Sigmoid colon (tissue), 4 donors: ENCODE data around the gene PRKCSH.

Experiments used
- POLR2A ChIP-seq, 2 donors: fragments of 450-650 bp; IDR thresholded peaks; one replicate each; pipeline ENCODE4 v1.6.1; 2016; ENCODE audit warnings: antibody characterized with exemption in 2 of 2, mild to moderate bottlenecking in 2 of 2, moderate library complexity in 2 of 2
- POLR2AphosphoS5 ChIP-seq, 4 donors: sonication (generic); formaldehyde crosslinking; IDR thresholded peaks; one replicate each; pipeline ENCODE4 v1.6.1; 2017; ENCODE audit warnings: antibody characterized with exemption in 4 of 4
- TF ChIP-seq, protein P1 (sequence below), 4 experiments: fragments of 450-650 bp in 3 of 4; fragments of 200-600 bp in 1 of 4; IDR thresholded peaks; one replicate each; pipeline ENCODE4 v1.5.1; 2016 to 2019; ENCODE audit warnings: antibody characterized with exemption in 4 of 4, mild to moderate bottlenecking in 3 of 4, moderate library complexity in 2 of 4

DNA sequence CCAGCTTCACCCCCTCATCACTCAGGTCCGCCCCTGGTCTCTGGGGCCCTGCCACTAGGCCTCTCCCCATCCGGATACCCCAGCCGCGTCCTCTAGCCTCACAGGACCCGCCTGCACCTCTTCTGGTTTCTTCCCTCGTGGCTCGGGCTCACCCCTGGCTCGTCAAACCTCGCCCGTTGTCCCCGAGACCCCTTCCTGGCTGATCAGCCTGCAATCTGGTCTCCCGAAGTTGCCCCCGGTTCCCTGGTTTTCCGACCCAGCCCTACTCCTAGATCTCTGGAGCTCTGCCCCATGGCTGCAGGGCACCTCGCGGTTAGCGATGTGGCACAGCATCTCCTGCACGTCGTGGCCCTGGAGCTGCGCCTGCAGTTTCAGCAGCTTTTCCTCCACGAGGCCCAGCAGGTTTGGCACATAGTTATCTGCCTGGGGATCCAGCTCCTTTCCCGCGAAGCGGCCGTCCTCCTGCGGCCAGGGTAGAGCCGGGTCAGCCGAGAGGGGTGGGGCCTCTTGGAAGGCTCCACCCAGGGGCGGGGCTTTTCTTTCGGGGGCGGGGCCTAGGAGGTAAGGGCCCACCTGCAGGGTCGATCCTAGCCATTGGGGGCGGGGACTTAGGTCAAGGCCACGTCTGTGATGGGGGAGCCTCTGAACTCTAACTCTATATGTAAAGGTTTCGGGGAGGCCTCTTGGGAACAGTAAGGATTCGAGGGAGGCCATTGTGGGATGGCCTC, 13.9 kb upstream of the PRKCSH start:
- TF ChIP-seq, protein P1, sequence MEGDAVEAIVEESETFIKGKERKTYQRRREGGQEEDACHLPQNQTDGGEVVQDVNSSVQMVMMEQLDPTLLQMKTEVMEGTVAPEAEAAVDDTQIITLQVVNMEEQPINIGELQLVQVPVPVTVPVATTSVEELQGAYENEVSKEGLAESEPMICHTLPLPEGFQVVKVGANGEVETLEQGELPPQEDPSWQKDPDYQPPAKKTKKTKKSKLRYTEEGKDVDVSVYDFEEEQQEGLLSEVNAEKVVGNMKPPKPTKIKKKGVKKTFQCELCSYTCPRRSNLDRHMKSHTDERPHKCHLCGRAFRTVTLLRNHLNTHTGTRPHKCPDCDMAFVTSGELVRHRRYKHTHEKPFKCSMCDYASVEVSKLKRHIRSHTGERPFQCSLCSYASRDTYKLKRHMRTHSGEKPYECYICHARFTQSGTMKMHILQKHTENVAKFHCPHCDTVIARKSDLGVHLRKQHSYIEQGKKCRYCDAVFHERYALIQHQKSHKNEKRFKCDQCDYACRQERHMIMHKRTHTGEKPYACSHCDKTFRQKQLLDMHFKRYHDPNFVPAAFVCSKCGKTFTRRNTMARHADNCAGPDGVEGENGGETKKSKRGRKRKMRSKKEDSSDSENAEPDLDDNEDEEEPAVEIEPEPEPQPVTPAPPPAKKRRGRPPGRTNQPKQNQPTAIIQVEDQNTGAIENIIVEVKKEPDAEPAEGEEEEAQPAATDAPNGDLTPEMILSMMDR (IDR thresholded peaks at IDR 0.05): no peak
- TF ChIP-seq POLR2A (IDR thresholded peaks at IDR 0.05) (no peak), POLR2AphosphoS5 (IDR thresholded peaks at IDR 0.05) (no peak)
